T-helper 1 cell (primary cell): Measurements from ENCODE around the gene CDKL4.
"Not testable (repeated sequence)": the region's sequence is repeated elsewhere in the genome, so short reads cannot be mapped to it uniquely, and the experiment has no call there.

Experiments
- DNase-seq, 5 donors: peaks; one replicate each; pipeline ENCODE4 v3.0.0-alpha.2; 2012 to 2020

The CDKL4 gene

DNA sequence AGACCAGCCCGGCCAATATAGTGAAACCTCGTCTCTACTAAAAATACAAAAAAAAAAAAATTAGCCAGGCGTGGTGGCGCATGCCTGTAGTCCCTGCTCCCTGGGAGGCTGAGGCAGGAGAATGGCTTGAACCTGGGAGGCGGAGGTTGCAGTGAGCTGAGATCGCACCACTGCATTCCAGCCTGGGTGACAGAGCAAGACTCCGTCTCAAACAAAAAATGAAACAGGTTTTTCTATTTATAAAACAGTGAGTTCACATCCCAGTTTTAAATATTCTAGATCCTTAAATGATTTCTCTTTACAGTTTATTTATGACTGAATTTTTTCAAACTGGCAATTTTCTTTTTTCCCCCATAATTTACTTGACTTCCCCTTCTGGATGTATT is 102.8 kb downstream of the CDKL4 start:
- not testable (repeated sequence) for DNase-seq

DNA sequence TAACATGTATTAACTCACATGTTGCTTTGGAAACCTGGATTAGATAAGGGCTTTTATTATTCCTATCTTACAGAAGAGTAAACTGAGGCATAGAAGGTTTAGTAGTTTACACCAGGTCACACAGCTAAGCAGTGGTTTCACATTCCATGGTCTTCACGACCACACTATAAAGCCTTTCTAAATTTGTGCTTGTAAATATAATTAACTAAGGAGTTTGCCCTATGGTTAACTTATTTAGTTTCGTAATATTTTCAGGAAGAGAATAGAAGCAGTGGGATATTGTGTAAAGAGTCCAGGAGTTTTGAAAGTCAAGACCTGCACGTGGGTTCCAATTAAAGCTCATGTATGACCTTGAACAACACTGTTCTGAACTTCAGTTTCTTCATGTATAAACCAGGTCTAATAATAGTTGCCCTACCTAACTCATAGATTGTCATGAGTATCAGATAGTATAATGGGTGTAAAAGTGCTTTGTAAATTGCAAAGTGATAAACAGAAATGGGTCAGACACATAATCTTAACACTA is 103.4 kb downstream of the CDKL4 start:
- DNase-seq, result no peak

DNA sequence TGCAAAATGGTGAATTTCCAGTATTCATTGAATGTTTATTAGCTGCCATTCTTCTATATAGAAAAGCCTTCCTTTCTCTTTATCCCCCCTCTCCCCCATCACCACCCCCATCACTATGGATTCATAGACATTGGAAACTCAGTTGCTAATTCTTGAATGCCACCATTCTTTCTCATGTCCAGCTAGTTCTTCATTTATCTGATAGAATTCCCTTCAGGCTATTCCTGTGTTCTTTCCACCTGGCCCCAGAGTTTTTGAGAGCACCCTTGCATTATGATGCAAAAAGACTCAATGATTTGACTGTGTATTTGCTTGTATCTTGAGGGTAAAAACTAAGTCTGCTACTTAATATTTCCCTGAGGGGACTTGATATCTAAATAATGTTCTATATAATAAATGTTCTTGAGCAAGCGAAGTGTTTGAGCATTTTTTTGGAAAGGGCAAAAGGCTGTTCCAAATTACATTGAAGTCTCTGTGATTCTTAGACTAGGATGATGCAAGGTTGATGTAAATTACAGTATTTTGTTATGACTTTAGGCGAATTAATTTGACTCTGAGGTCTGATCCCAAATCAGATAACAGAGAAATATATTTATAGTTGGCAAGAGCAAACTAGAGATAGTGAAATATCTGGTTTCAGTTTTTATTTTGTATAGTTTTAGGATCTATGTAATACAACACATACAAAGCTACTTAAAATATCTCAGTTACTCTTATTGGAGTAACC is 104.1 kb downstream of the CDKL4 start:
- peak in 1 of 5 donors; percentile 67 for DNase-seq

DNA sequence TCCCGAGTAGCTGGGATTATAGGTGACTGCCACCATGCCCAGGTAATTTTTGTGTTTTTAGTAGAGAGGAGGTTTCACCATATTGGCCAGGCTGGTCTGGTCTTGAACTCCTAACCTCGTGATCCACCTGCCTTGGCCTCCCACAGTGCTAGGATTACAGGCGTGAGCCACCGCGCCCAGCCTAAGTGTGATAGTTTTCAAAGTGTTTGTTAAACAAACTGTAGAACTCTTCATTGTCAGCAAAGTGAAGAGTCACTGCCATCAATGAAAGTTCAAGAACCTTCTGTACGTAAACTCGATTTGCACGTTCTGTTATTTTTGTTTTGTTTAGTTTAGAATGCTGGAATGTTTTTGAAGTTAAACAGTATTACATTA is 104.9 kb downstream of the CDKL4 start:
- DNase-seq, result no peak

DNA sequence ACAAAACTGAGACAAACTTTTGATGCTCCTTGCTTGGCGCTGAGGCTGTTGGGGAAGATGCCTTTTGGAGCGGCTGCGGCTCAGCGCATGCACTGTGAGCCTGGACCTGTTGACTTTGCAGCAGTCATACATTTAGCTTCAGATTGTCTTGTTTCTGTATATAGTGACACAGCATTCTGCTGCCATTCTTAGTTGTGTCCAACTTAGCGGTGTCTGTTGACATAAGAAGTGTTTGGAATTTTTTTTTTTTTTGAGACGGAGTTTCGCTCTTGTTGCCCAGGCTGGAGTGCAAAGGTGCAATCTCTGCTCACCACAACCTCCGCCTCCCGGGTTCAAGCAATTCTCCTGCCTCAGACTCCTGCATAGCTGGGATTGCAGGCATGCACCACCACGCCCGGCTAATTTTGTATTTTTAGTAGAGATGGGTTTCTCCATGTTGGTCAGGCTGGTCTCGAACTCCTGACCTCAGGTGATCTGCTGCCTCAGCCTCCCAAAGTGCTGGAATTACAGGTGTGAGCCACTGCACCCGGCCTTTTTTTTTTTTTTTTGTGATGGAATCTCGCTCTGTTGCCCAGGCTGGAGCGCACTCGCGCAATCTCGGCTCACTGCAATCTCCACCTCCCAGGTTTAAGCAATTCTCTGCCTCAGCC is 105.5 kb downstream of the CDKL4 start:
- DNase-seq, result not testable (repeated sequence)

DNA sequence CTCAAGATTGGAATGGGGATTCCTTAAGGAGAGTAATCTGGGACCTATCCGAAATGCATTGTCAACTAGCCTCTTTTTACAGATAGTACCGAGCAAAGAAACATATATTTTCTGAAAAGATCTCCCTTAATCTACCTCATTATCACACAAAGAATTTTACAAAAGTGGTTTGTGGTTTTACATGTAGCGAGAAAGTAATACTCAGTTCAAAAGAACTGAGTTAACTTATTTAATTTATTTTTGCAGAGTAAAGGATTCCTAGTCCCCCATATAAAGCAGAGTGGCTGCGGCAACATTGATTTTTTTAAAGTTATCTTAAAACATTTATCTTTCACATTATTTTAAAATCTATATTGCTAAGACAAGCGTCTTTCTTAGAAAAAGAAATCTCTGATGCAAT is 107.0 kb downstream of the CDKL4 start:
- peak in 1 of 5 donors; percentile 34 for DNase-seq

DNA sequence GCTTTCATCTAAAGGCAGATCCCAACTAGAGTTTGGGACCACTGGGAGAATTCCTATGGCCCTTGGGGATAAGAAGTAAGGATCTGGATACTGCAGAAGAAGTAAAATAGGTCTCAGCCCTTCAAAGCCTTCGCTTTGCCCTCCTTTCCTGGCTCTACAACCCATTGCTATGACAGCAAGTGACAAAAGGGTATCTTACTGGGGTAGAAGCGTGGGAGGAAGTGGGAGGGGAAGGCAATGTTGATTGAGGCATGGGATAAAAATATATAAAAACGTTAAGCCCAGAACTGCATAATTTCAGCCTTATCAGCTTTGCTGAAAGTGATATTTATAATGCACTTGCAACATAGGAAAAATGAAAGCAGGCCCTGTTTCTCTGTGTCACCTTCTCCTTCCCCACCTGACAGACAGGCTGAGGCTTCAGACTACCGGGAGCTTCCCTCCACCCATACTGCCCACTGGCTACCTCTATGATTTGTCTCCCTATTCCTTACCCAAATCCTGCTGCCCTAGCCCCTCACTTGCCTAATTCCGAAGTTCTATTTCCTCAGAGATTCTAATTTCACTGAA is 108.0 kb downstream of the CDKL4 start:
- DNase-seq, result no peak

DNA sequence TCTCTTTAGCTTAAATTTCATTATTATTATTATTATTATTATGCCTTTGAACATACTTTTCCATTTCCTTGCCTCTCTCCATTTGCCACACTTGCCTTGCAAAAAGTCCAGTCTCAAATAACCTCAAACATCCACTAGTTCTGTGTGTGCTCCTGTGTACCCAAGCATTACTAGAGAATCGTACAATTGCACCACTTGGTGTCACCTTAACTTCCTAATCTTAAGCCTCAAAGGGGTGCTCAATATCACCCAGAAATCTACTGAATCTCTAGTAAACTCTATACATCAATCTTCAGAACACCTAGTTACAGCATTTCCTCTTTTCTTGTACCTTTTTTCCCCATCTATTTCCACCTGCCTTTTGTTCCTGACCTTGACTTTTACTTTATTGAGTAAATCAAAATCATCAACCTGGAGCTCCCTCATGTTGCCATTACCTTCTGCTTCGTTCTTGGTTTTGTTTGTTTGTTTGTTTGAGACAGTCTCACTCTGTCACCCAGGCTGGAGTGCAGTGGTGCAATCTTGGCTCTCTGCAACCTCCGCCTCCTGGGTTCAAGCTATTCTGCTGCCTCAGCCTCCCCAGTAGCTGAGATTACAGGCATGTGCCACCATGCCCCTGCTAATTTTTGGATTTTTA is 110.4 kb downstream of the CDKL4 start:
- no peak for DNase-seq

DNA sequence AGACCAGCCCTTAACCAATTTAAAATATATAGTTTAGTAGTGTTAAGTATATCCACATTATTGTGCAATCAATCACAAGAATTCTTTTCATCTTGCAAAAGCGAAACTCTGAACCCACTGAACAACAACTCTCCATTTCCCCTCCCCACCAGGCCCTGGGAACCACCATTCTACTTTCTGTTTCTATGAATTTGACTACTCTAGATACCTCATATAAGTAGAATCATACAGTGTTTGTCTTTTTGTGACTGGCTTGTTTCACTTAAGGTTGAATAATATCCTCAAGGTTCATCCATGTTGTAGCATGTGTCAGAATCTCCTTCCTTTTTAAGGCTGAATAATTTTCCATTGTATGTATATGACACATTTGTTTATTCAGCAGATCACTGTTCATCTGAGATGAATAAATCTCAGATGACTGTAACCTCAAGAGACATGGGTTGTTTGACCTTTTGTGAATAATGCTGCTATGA is 114.8 kb downstream of the CDKL4 start:
- DNase-seq, result peak in 4 of 5 donors; percentile 23 to 93 (median 42)

DNA sequence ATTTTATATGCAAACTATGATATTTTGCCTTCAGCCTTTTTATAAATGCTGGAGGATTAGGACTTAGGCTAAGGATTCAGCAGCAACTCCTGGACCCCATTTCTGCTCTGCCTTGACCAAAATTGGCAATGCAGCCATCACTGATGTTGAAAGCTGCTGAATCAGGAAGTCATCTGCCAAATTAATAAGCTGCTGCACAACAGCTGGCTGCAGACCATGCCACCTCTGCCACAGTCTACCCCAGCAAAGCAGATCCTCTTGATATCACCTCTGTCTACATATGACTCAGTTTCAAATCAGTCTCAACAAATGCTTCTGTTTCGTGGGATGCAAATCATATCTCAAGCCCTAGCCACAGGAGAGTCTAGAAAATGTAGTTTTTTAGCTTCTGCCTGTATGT is 115.8 kb downstream of the CDKL4 start:
- DNase-seq, result peak in 2 of 5 donors; percentile 7 to 93
